ENCODE results near the gene KRAS.

DNA sequence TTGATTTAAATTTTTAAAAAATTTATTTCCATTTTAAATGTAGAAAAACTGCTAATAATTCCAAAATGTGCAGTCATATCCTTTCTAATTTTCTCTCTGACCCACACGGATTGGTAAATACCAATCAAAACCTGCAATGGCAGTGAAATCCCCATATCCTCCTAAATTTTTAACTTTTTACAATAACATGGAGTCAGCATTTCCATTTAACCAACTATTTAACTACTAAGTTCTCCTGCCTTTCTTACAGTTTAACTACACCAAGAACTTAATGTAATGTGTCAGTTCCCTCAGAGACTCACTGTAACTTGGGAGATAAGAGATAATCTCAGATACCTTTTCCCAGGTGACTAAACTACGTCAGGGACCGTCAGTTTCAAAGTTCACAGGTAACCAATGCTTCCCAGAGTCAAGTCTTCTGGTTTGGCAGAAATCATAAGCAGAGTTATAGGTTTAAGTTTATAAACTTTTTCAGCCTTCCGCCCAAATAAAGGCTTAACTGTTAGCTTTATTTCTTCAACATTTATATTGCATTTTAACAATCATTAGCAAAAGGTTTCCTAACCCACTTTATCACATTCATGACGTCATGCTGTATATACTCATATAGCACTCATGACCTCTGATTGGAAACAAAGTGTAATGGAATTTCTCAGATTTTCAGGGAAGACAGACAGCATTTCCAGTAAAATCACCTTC, 7.6 kb downstream of the KRAS start:
- TF ChIP-seq CTCF (IDR thresholded peaks at IDR 0.05) (no peak), POLR2A (IDR thresholded peaks at IDR 0.05; ENCODE audit: low read depth) (no peak), EP300 (IDR thresholded peaks at IDR 0.05) (no peak), POLR2AphosphoS5 (IDR thresholded peaks at IDR 0.05) (no peak)
